ENCODE data around the gene RASGRF2.

DNA sequence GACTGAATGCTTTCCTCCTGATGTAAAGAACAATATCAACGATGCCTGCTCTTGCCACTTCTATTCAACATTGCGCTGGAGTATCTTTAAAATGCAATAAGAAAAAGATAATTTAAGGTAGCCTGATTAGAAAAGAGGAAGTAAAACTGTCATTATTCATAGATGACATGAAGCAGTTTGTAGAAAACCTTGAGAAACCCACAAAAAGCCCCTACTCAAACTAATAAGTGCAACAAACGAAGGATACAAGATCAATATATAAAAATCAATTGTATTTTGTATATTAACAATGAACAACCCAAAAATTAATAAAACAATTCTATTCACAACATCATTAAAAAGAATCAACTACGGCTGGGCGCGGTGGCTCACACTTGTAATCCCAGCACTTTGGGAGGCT, 196.6 kb downstream of the RASGRF2 start:
- TF ChIP-seq, protein P1, sequence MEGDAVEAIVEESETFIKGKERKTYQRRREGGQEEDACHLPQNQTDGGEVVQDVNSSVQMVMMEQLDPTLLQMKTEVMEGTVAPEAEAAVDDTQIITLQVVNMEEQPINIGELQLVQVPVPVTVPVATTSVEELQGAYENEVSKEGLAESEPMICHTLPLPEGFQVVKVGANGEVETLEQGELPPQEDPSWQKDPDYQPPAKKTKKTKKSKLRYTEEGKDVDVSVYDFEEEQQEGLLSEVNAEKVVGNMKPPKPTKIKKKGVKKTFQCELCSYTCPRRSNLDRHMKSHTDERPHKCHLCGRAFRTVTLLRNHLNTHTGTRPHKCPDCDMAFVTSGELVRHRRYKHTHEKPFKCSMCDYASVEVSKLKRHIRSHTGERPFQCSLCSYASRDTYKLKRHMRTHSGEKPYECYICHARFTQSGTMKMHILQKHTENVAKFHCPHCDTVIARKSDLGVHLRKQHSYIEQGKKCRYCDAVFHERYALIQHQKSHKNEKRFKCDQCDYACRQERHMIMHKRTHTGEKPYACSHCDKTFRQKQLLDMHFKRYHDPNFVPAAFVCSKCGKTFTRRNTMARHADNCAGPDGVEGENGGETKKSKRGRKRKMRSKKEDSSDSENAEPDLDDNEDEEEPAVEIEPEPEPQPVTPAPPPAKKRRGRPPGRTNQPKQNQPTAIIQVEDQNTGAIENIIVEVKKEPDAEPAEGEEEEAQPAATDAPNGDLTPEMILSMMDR (IDR thresholded peaks at IDR 0.05 in 8 of 11, conservative IDR thresholded peaks at IDR 0.05 in 3 of 11), result no peak
- TF ChIP-seq POLR2A (IDR thresholded peaks at IDR 0.05), result no peak

All from spleen (tissue), 7 donors.